HCT116 (cell line): Measurements from ENCODE around the gene DCTN1. TPM values are rescaled to one million over a fixed set of nuclear protein-coding genes. Genes with fewer than 3 reads are reported as not detected.

ENCODE experiments used
- ATAC-seq: fragments of 200-7000 bp; cut with Tn5 transposase; 2 replicates; pipeline ENCODE4 v1.9.1; 2020; ENCODE audit warnings: mild to moderate bottlenecking, moderate library complexity
- BruUV-seq: library from RNA; stranded (reverse); fragments of 400-500 nt; replicated peaks from 2 replicates; lab custom pipeline; 2021; lab: Mats Ljungman, UMichigan
- CTCF ChIA-PET: fragments of 300-600 bp; sonication (Branson Sonifier 250); formaldehyde crosslinking; loops from one replicate; lab custom pipeline; 2021; ENCODE audit warnings: antibody characterized with exemption; lab: Charles Lee
- POLR2A ChIA-PET: fragments of 300-600, 350-600 bp; sonication (Branson Sonifier 250); formaldehyde crosslinking; loops from one replicate; lab custom pipeline; 2021; ENCODE audit warnings: antibody characterized with exemption; lab: Charles Lee
- RAD21 ChIA-PET, 2 experiments: fragments of 300-600 bp; sonication (Branson Sonifier 250); formaldehyde crosslinking; loops; one replicate each; lab custom pipeline; 2023; ENCODE audit warnings: low total read pairs in 2 of 2; ENCODE audit not compliant: uncharacterized antibody in 2 of 2, unreplicated experiment in 2 of 2, low non-redundant PET in 1 of 2; lab: Charles Lee
- DNase-seq: peaks from one replicate; pipeline ENCODE4 v3.0.0-alpha.2; 2010; ENCODE audit warnings: low read depth, low spot score
- H2AFZ ChIP-seq: fragments of 200-600 bp; shearing (Covaris generic), sonication (generic); 2 replicates; pipeline ENCODE4 v1.6.1; 2017; ENCODE audit warnings: low read depth, mixed run types, mixed read lengths, antibody characterized with exemption, low read length; ENCODE audit not compliant: poor library complexity, severe bottlenecking
- H3K27ac ChIP-seq: 2 replicates; pipeline ENCODE4 v1.5.1; 2012; ENCODE audit warnings: low read depth, low read length
- H3K27me3 ChIP-seq: fragments of 200-600 bp; sonication (generic); 2 replicates; pipeline ENCODE4 v1.6.1; 2016; ENCODE audit warnings: mixed run types, low read length, mixed read lengths; ENCODE audit not compliant: insufficient read depth
- H3K36me3 ChIP-seq, 2 experiments: fragments of 200-500 bp in 1 of 2; fragments of 200-600 bp in 1 of 2; sonication (Bioruptor generic) in 1 of 2; sonication (generic) in 1 of 2; 2 replicates each; pipeline versions ENCODE4 v1.5.1 to v1.6.1; 2014 to 2016; ENCODE audit warnings: low read length in 2 of 2, inconsistent platforms in 1 of 2, mixed read lengths in 1 of 2, mixed run types in 1 of 2; ENCODE audit not compliant: insufficient read depth in 2 of 2, control insufficient read depth in 1 of 2
- H3K4me1 ChIP-seq, 2 experiments: fragments of 200-600 bp in 1 of 2; sonication (generic) in 1 of 2; 2 replicates each; pipeline versions ENCODE4 v1.5.1 to v1.6.1; 2012 to 2017; ENCODE audit warnings: low read length in 2 of 2, inconsistent platforms in 1 of 2, mild to moderate bottlenecking in 1 of 2, mixed read lengths in 1 of 2, mixed run types in 1 of 2, moderate library complexity in 1 of 2; ENCODE audit not compliant: insufficient read depth in 2 of 2, control insufficient read depth in 1 of 2
- H3K4me2 ChIP-seq: fragments of 200-600 bp; sonication (generic); 2 replicates; pipeline ENCODE4 v1.6.1; 2017; ENCODE audit warnings: mixed run types, low read length, mixed read lengths
- H3K4me3 ChIP-seq, 2 experiments: fragments of 200-600 bp in 1 of 2; sonication (generic) in 1 of 2; replicated peaks in 1 of 2; 2 replicates each; pipeline ENCODE4 v1.5.1; 2011 to 2016; ENCODE audit warnings: low read length in 2 of 2, control low read depth in 1 of 2, low read depth in 1 of 2, mild to moderate bottlenecking in 1 of 2, mixed read lengths in 1 of 2, mixed run types in 1 of 2
- H3K79me2 ChIP-seq: fragments of 200-600 bp; sonication (generic); 2 replicates; pipeline ENCODE4 v1.6.1; 2017; ENCODE audit warnings: mild to moderate bottlenecking, mixed run types, low read length, moderate library complexity, mixed read lengths; ENCODE audit not compliant: insufficient read depth
- H3K9ac ChIP-seq: fragments of 200-600 bp; sonication (generic); 2 replicates; pipeline ENCODE4 v1.6.1; 2016; ENCODE audit warnings: low read length, mixed read lengths
- H3K9me2 ChIP-seq: fragments of 200-600 bp; sonication (generic), shearing (Covaris generic); 2 replicates; pipeline ENCODE4 v1.6.1; 2017; ENCODE audit warnings: mixed run types, mild to moderate bottlenecking, moderate library complexity; ENCODE audit not compliant: insufficient read depth
- H3K9me3 ChIP-seq, 2 experiments: fragments of 200-500 bp in 1 of 2; fragments of 200-600 bp in 1 of 2; sonication (Bioruptor generic) in 1 of 2; sonication (generic) in 1 of 2; 2 replicates each; pipeline ENCODE4 v1.6.1; 2014 to 2017; ENCODE audit warnings: low read length in 2 of 2, mixed read lengths in 2 of 2, inconsistent platforms in 1 of 2, low read depth in 1 of 2, mild to moderate bottlenecking in 1 of 2, mixed run types in 1 of 2, moderate library complexity in 1 of 2; ENCODE audit not compliant: control insufficient read depth in 1 of 2, insufficient read depth in 1 of 2
- H4K20me1 ChIP-seq: fragments of 200-600 bp; sonication (generic), shearing (Covaris generic); 2 replicates; pipeline ENCODE4 v1.6.1; 2017; ENCODE audit warnings: mixed run types, mild to moderate bottlenecking, moderate library complexity; ENCODE audit not compliant: insufficient read depth
- CTCF ChIP-seq, 3 experiments: fragments of 200-600 bp in 1 of 3; sonication (generic) in 1 of 3; IDR thresholded peaks in 2 of 3; conservative IDR thresholded peaks in 1 of 3; 2 replicates each; pipeline ENCODE4 v1.5.1; 2012 to 2017; ENCODE audit warnings: low read depth in 2 of 3, low read length in 2 of 3, antibody characterized with exemption in 1 of 3, borderline replicate concordance in 1 of 3, control low read depth in 1 of 3, mild to moderate bottlenecking in 1 of 3, mixed read lengths in 1 of 3, mixed run types in 1 of 3, moderate library complexity in 1 of 3; ENCODE audit not compliant: insufficient read depth in 1 of 3
- JUND ChIP-seq: IDR thresholded peaks from 2 replicates; pipeline ENCODE4 v1.6.1; 2012
- MAX ChIP-seq: IDR thresholded peaks from 2 replicates; pipeline ENCODE4 v1.6.1; 2012
- REST ChIP-seq: IDR thresholded peaks from 2 replicates; pipeline ENCODE4 v1.6.1; 2012; ENCODE audit warnings: low read depth
- SIN3A ChIP-seq: IDR thresholded peaks from 2 replicates; pipeline ENCODE4 v1.6.1; 2012; ENCODE audit warnings: low read depth
- ZBTB33 ChIP-seq: IDR thresholded peaks from 2 replicates; pipeline ENCODE4 v1.6.1; 2011; ENCODE audit warnings: mild to moderate bottlenecking, low read length, moderate library complexity; ENCODE audit not compliant: insufficient replicate concordance; ENCODE audit errors: extremely low read depth
- intact Hi-C: fragments of 100-400 bp; cut with micrococcal nuclease; formaldehyde crosslinking; loops from 2 replicates; pipeline ENCODE4 v1.10.0; 2022
- total RNA-seq: library from RNA; stranded (reverse); gene quantifications from one replicate; pipeline ENCODE4 v1.2.1, GENCODE V29; 2021; ENCODE audit not compliant: unreplicated experiment

Gene DCTN1
- total RNA-seq, 1 experiment from 2014 or later, result 129 TPM

DNA sequence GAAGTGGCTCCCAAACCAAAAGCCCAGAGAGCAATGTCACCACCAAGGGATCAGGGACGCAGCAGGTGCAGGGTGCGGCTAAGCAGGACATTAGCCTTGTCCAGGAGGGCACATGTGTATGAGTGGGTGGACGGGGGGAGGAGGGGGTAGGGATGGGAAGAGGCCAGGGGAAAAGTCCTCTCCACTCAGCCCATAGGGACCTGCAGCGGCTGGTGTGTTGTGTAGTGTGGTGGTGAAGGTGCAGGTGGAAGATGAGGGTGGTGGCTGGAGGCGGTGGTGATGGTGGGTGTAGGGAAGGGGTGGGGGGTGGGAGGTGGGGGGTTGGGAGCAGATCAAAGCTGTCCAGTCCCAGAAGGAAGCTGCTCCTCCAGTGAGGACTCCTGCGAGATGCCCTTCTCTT is 37.7 kb upstream of the DCTN1 start:
- Histone ChIP-seq H3K4me3 (no peak overlapping the region), H3K9me2 (no peaks in the 10 kb centered on the region), H3K9ac (no peak overlapping the region), H3K27ac (no peak overlapping the region), H3K36me3 (no peaks in the 10 kb centered on the region), H2AFZ (no peak overlapping the region), H3K27me3 (no peaks in the 10 kb centered on the region), H3K9me3 (no peaks in the 10 kb centered on the region), H4K20me1 (no peaks in the 10 kb centered on the region), H3K79me2 (no peaks in the 10 kb centered on the region), H3K4me2 (no peak overlapping the region), H3K4me1 (peaks cover 0 to 21% of the 10 kb centered on the region in 2 experiments; a peak in 3 of 4 replicates)
- ATAC-seq, result no peak
- DNase-seq, result no peak
- no TSS peak for BruUV-seq
- CTCF ChIA-PET, result no interaction called here
- intact Hi-C loops, result no loop called here
- POLR2A ChIA-PET, result no interaction called here
- RAD21 ChIA-PET, result no interaction called here
- TF ChIP-seq REST (no peak), CTCF (IDR thresholded peaks at IDR 0.05 in 2 of 3, conservative IDR thresholded peaks at IDR 0.05 in 1 of 3; ENCODE audit: borderline replicate concordance in 1 of 3, insufficient read depth in 1 of 3, low read depth in 2 of 3, low read length in 2 of 3) (no peak), JUND (no peak), SIN3A (no peak), ZBTB33 (no peak), MAX (no peak)
